Left cardiac atrium (tissue), 4 donors: ENCODE data around the gene RAB14. TPM values are rescaled to one million over a fixed set of nuclear protein-coding genes. Genes with fewer than 3 reads are reported as not detected.

Experiments used
- ATAC-seq, 2 donors: fragments of 200-7000 bp; cut with Tn5 transposase; one replicate each; pipeline ENCODE4 v1.9.1; 2020; ENCODE audit warnings: mild to moderate bottlenecking in 2 of 2, moderate library complexity in 2 of 2
- DNase-seq: peaks from one replicate; pipeline ENCODE4 v3.0.0-alpha.2; 2020
- intact Hi-C, 2 donors: fragments of 100-400 bp; cut with DNase I; formaldehyde crosslinking; loops; one replicate each; pipeline versions ENCODE4 v1.14.1 to v1.15.1; 2022 to 2023
- total RNA-seq, 2 donors: library from RNA; stranded (reverse); fragmentation: NEBNext Ultra II Directional; extraction: Animal tissue kit (Norgen Biotek cat#: 25700); gene quantifications; one replicate each; pipeline ENCODE4 v1.2.1, GENCODE V29; 2021
- donor health status: DM: no; HTN: yes; CAD: no.
- donor health status: DM: no; HTN: yes; CAD: no; lungs with severe emphysema.
- donor health status: DM: yes; HTN: yes; CAD: no.
- donor health status: Dilated cardiomyopathy.

The RAB14 gene
- total RNA-seq, 2 donors from 2014 or later, result 44.1 to 49.3 TPM

DNA sequence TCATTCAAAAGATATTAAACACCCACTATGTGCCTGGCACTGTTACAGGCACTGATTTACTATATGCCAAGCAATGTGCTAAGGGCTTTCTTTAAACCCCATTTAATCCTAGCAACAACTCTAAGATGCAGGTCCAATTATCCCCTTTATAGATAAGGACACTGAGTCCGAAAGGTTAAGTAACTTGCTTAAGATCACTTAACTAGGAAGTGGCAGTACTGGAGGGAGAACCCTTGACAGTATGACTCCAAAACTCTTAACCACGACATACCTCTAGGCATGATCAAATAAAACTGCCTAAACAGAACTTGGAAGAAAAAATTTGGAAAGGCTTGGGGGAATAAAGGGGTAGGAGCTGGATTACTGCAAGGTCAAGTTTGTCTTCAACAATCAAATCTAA is 1.7 kb downstream of the RAB14 start:
- ATAC-seq (no peak), DNase-seq (no peak)
- intact Hi-C loops, result loop anchor here in 1 of 2 donors (10.0 kb wide), 1 partner anchor 175 kb away; the partner anchor contains the start of gene STOM

- no peak for DNase-seq
- no peak for ATAC-seq
- intact Hi-C loops, result no loop called here
These were observed 3.1 kb downstream of the RAB14 start for GRCh38 chr9:121198512-121199042.

DNA sequence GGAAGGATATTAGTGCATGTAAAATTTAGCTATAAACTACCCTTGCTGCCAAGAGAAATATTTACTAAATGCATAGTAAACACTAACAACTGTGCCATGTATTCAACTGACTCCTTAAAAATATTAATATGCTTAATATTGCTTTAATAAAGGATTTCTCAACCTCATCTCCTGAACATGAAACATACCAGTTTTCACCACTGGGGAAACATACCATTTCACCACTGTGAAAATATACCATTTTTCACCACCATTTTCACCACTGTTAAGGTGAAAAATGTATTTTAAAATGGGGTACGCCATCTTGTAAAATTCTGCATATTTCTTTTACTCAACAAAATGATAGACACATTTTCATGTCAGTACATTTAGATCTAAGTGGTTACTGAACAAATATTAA is 4.5 kb downstream of the RAB14 start:
- ATAC-seq, result no peak
- DNase-seq, result no peak
- intact Hi-C loops, result no loop called here

GRCh38 chr9:121196389-121196788 is 5.3 kb downstream of the RAB14 start:
- DNase-seq (no peak), ATAC-seq (no peak)
- intact Hi-C loops, result no loop called here

GRCh38 chr9:121194730-121195129 is 6.9 kb downstream of the RAB14 start:
- intact Hi-C loops, result no loop called here

DNA sequence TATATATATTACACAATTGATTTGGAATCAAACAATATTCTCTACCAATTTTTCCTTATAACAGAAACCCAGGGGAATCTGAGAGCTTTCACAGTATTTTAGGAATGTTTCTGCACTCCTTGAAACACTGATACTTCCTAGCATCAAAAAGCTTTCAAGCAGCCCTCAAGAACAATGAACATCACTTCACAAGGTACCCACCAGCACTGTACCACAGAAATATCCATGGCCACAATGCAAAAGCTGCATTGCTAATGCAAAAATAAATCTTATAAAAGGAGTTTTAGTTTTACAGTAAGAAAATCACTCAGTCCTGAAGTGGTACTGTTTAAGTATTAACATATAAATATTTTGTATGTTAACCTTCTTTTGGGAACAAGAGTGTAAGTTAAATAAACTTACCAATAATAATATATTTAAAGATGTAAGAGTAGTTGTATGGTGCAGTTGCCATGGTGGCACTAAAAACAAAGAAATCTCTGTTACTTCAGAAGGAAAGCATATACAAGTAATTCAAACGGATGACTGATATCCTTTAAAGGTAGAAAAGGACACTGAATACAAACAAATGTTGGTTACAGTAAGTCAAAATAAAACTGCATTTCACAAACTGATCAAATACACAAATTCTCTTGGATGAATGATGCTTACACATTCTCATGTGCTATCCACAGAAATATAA is 8.6 kb downstream of the RAB14 start:
- intact Hi-C loops, result no loop called here
- DNase-seq (no peak), ATAC-seq (no peak)

More at GRCh38 chr9:121194730-121195129, 6.9 kb downstream of the RAB14 start:
- DNase-seq (no peak), ATAC-seq (no peak)

DNA sequence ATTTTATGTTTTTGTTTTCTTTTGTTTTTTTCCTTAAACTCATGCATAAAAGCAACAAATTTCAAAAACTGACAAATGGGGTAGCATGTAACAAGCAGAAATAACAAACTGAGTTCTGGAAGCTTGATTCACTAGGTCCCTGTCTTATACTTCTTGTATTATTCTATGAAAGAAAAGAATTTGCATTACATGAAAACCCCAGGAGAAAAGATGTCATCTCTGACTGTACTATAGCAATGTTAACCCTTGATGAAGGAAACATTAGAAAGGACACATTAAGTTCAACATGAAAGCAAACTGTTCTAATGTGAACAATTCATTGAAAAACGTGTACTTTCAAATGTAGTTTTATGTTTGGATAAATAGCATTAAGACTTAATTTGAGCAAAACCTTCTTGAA is 9.2 kb downstream of the RAB14 start:
- no peak for DNase-seq
- intact Hi-C loops, result no loop called here
- ATAC-seq, result no peak

GRCh38 chr9:121191235-121191634 is 10.4 kb downstream of the RAB14 start:
- peak in 1 of 2 donors; percentile 18 for ATAC-seq
- DNase-seq, result no peak
- intact Hi-C loops, result no loop called here

- no peak for ATAC-seq
- intact Hi-C loops, result no loop called here
- no peak for DNase-seq
These were observed 12.0 kb downstream of the RAB14 start for GRCh38 chr9:121189660-121190059.

GRCh38 chr9:121189006-121189405 is 12.7 kb downstream of the RAB14 start:
- DNase-seq (no peak), ATAC-seq (no peak)
- intact Hi-C loops, result no loop called here

DNA sequence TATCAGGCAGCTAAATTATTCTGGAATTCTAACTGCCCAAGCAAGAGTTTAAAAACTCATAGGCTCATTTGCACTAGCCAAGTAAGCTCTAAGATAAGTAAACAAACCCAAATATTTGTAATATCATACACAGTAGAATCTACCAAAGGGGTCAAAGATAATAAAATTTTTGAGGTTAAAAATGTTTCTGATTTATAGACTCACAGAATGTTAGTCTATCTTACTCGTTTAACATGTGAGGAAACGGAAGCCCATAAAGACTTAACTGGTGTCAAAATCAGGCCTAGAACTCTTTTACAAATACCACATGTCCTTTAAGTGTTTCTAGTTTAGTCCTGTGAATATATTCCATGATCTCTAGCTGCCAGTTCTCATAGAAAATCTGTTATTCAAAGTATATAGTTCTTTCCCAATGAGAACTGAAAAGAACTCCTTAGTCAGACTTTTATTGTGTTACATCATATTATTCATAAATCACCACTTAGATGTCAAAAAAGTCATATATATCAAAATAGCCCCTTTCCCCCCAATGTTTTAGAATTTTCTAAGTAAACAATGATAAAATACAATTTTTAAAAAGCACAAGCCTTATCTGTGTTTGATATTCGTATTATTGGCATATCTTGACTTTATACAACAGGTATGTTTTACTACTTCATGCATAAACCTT is 13.9 kb downstream of the RAB14 start:
- no peak for ATAC-seq
- no peak for DNase-seq
- intact Hi-C loops, result no loop called here

- DNase-seq (no peak), ATAC-seq (no peak)
- intact Hi-C loops, result no loop called here
These were observed 15.8 kb downstream of the RAB14 start for GRCh38 chr9:121185774-121186403.

DNA sequence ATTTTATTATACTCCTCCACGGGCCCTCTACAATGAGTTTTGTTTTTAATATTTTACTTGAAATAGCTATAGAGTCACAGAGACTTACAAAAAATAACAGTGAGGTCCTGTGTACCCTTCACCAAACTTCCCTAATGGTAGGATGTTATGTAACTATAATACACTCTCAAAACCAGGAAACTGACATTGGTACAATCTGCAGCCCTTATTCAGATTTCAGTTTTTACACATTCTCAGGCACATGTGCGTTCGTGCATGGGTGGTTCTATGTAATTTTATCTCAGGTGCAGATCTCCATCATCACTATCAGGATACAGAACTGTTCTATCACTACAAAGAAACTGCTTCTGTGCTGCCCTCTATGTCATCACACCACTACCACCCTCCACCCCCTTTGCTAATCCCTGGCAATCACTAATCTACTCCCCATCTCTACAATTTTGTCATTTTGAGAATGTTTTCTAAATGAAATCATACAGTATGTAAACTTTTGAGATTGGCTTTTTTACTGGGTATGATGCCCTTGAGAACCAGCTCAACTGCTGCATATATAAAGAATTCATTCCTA is 16.4 kb downstream of the RAB14 start:
- no peak for DNase-seq
- peak in 1 of 2 donors; percentile 12 for ATAC-seq
- intact Hi-C loops, result no loop called here

DNA sequence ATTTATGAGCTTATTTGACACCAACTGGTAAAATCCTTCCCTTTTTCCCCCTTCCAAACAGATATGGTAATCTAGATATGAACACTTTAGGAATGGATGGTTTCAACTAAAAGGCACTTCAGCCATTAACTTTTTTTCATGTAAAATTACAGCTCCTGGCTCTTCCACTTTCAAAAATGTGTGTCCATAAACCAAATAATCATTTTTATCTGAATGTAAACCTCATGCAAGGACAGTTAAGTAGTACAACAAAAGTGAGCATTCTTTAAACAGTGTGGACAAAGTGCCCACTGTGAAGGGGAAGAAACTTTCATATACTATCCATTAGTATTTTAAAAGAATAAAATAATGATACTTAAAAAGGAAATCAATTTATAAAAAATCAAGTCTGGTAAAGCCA is 17.2 kb downstream of the RAB14 start:
- DNase-seq (no peak), ATAC-seq (no peak)
- intact Hi-C loops, result no loop called here

- intact Hi-C loops, result no loop called here
- no peak for ATAC-seq
- no peak for DNase-seq
These were observed 17.8 kb downstream of the RAB14 start for GRCh38 chr9:121183666-121184423.

DNA sequence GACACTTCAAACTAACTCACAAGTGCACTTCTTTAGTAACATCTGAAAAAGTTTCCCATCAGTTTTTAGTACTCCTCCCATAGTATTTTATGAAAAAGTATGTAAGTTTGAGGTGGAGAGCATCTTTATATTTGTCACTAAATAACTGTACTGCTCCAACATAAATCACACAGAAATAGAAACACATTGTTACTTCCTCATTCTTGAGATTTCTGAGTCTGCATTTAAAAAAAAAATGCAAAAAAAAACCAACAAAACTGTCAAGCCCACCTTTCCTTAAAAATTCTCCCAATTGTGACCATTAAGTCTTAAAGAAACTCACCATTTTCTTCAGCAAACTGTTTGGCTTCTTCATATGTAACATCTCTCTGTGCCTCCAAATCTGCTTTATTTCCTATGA is 18.7 kb downstream of the RAB14 start:
- ATAC-seq, result no peak
- intact Hi-C loops, result no loop called here
- no peak for DNase-seq

- intact Hi-C loops, result no loop called here
- ATAC-seq (no peak), DNase-seq (no peak)
These were observed 19.4 kb downstream of the RAB14 start for GRCh38 chr9:121182101-121182836.

- ATAC-seq (no peak), DNase-seq (no peak)
- intact Hi-C loops, result no loop called here
These were observed 21.6 kb downstream of the RAB14 start for GRCh38 chr9:121179930-121180681.
